Motor neuron (in vitro differentiated cells): ENCODE results near the gene PREX1. TPM values are rescaled to one million over a fixed set of nuclear protein-coding genes. Genes with fewer than 3 reads are reported as not detected.

Experiments
- ATAC-seq, 8 experiments: fragments of 200-7000 bp; cut with Tn5 transposase; replicated peaks in 6 of 8; 2 replicates each; pipeline ENCODE4 v1.8.0; 2021; ENCODE audit warnings: mild to moderate bottlenecking in 8 of 8, moderate library complexity in 8 of 8
- H3K27ac ChIP-seq, 2 donors: fragments of 250-450 bp; sonication (Bioruptor Pico); 2 replicates each; pipeline ENCODE4 v1.9.0; 2021; ENCODE audit warnings: antibody characterized with exemption in 2 of 2, mild to moderate bottlenecking in 2 of 2, moderate library complexity in 1 of 2
- H3K4me1 ChIP-seq, 2 donors: fragments of 250-450 bp; sonication (Bioruptor Pico); replicated peaks in 1 of 2; 2 replicates each; pipeline ENCODE4 v1.6.1; 2021; ENCODE audit warnings: antibody characterized with exemption in 2 of 2, mild to moderate bottlenecking in 2 of 2, moderate library complexity in 1 of 2
- H3K4me3 ChIP-seq, 5 donors: fragments of 250-450 bp; sonication (Bioruptor Pico); 2 replicates each; pipeline ENCODE4 v1.9.0; 2021; ENCODE audit warnings: antibody characterized with exemption in 5 of 5, mild to moderate bottlenecking in 5 of 5, moderate library complexity in 4 of 5
- WGBS, 10 experiments: fragments of 450-650 bp; shearing (Covaris generic); methylation state at CpG; one replicate each; pipeline ENCODE4 v1.0.0; 2022; 5-methylcytosine and 5-hydroxymethylcytosine counted together
- in situ Hi-C, 9 experiments: fragments of 400-800 bp; cut with MboI; loops; one replicate each; pipeline ENCODE4 v1.15.0; 2021; ENCODE audit warnings: low sequenced_read_pairs in 9 of 9, low pct_unique_long_range_greater_than_20kb in 2 of 9; ENCODE audit not compliant: unreplicated experiment in 9 of 9
- total RNA-seq, 8 experiments: library from RNA; unstranded; fragments of 300-600 nt; gene quantifications; 2 replicates each; pipeline versions ENCODE4 v1.2.3 to v1.2.4, GENCODE V29; 2022

PREX1 gene
- total RNA-seq, 8 experiments from 2014 or later, result 10.1 to 54.9 (median 27.0) TPM

DNA sequence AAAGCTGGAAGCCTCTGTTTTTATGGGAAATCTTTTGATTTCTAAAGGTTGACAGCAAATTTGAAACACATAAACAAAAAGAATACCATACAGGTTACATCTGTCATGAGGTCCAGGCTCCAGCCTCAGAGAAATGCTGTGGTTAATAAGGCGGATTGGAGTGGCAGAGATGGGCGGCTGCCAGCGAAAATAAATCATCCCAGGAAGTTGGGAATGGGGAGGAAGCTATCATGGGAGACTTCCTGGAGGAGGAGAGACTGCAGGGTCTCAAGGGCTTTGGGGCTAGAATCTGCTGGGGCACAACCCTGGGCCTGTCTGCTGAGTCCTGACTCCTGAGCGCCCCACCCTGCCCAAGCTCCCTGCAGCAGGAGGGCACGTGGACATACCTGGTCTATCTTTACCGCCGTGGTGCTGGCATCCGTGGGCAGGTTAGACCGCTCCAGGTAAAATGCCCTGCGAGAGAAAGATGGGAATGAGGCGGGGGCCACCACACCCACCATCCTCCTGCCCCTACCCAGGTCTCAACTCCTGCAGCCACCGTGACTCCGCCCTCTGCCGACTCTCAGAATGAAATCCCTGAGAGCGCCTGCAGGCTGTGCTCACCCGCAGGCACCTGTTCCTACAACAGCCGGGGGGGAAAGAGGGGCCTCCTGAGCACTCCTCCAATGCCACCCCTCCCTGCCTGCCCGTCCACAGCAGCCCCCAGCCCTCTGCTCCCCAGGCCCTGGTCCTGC, 197.3 kb downstream of the PREX1 start:
- no peaks in the 10 kb centered on the region for H3K4me1 ChIP-seq
- ATAC-seq, result peak in 1 of 8 experiments; percentile 19
- WGBS, 10 experiments, result 85 to 100% (median 94%) methylated on average over 3 to 6 of the region's 18 CpGs; no CpG with 5 or more reads in 4 of the 10 experiments
- in situ Hi-C loops, result no loop called here
- H3K4me3 ChIP-seq, result no peak overlapping the region
- no peak overlapping the region for H3K27ac ChIP-seq

DNA sequence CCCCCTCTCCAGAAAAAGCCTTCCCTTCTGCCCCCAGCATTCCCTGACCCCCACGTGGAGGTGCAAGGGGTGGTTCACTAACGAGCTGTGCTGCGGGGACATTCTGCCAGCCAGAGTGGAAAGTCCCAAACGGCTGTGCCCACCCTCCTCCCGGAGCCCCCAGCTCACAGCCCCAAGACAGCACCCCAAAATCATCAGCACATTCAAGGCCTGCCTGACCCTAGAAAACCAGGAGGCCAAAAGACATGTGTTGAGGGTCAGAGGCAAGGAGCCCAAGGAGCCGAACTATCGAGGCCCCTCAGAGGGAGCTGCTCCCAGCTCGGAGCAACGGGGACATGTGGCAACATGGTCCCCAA, 197.9 kb downstream of the PREX1 start:
- in situ Hi-C loops, result no loop called here
- Histone ChIP-seq H3K27ac (no peak overlapping the region), H3K4me1 (no peaks in the 10 kb centered on the region), H3K4me3 (no peak overlapping the region)
- 73 to 100% (median 100%) methylated on average over 1 to 4 of the region's 9 CpGs; no CpG with 5 or more reads in 3 of the 10 experiments for WGBS, 10 experiments
- ATAC-seq, result no peak

DNA sequence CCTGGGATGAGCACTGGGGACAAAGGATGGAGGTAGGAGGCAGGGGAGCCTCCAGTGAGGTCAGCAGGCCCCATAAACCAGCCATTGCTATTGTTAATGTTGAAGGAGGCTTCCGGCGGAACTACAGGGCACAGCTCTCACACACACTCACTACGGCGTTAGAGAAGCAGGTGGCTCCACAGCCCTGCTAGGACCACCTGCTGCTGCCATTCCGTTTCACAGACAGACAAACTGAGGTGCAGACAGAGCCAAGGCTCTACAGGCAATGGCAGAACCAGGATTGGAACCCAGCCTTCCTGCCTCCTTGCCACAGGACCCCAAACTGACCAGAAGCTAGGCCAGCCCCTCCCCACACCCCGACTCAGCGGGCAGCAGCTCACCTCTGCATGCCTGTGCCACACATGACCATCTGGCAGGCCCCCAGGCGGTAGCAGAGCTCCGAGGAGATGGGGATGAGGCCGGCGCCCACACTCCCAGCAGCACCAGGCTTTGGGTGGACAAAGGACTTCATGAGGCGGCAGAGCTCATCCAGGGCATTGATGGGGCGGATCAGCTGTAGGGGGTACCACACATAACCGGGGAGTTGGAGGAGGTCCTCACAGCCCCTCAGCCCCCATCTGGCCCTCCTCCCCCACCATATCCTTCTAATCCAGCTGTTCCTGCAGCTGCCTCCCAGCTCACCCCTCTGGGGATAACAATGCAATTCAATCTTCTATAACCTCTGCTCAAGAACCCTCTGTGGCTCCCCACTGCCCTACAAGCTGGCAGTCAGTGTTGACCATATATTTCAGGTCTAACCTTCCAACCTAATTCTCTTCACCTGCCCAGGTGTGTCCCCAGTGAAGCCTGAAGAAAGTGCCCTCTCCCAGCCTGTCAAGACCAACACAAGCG, 198.5 kb downstream of the PREX1 start:
- Histone ChIP-seq H3K4me3 (no peak overlapping the region), H3K4me1 (no peaks in the 10 kb centered on the region), H3K27ac (no peak overlapping the region)
- in situ Hi-C loops, result no loop called here
- ATAC-seq, result no peak
- WGBS, 10 experiments, result 57 to 100% (median 93%) methylated on average over 1 to 6 of the region's 15 CpGs; no CpG with 5 or more reads in 4 of the 10 experiments

DNA sequence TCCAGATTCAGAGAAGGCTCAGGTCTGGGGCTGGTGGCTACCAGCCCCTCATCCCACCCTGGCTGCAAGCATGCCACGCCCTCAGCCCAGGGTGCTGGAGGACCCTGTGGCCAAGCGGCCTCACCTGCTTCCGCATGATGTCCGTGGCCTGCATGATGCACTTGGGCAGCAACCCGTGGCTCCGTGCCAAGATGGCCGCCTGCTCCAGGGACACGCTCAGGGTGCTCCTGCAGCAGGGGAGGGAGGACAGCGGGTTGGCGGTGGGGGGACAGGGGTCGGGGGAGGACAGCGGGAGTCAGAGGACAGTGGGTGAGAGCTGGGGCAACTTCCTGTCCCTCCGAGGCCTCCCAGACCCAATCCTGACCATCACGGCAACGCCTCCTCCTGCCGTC, 200.1 kb downstream of the PREX1 start:
- peak in 1 of 8 experiments; percentile 12 for ATAC-seq
- H3K4me1 ChIP-seq, result no peaks in the 10 kb centered on the region
- no peak overlapping the region for H3K4me3 ChIP-seq
- no CpG with 5 or more reads among the region's 16 CpGs for WGBS, 10 experiments
- H3K27ac ChIP-seq, result no peak overlapping the region
- in situ Hi-C loops, result no loop called here

DNA sequence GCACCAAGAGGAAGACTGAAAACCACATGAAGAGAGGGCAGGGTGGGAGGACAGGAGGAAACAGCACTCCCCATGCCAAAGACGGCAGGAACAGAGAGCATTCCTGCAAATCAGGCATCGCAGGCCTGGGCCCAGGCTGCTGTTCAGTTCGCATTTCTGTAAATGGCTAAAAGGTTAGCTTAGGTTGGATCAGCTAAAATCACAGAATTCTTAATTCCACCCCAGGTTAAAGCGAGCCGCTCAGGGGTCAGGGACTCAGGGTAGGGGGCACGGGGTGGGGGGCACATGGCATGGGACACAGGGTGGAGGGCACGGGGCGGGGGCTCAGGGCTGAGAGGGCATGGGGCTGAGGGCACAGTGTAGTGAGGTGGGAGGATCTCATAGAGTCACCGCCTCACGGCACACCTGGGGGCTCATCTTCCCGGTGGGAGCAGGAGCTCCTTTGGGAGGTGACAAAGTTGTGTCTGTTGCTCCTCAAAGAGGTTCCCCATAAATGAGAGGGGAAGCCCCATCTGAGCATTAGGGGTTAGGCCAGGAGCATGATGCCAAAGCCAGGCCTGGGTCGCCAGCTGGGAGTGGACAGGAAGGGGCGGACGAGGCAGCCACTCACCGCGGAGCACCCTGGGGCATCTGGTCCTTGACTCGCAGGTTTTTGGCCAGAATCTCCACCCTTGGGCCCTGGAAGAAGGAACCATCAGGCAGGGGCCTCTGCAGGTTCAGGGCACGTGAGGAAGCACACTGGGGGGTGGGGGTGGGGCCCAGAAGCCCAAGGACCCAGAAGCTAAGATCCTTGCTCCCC, 200.7 kb downstream of the PREX1 start:
- WGBS, 10 experiments, result 42 to 87% (median 73%) methylated on average over 2 to 6 of the region's 18 CpGs; no CpG with 5 or more reads in 5 of the 10 experiments
- in situ Hi-C loops, result no loop called here
- no peak overlapping the region for H3K27ac ChIP-seq
- no peak overlapping the region for H3K4me3 ChIP-seq
- H3K4me1 ChIP-seq, result no peaks in the 10 kb centered on the region
- ATAC-seq, result no peak

DNA sequence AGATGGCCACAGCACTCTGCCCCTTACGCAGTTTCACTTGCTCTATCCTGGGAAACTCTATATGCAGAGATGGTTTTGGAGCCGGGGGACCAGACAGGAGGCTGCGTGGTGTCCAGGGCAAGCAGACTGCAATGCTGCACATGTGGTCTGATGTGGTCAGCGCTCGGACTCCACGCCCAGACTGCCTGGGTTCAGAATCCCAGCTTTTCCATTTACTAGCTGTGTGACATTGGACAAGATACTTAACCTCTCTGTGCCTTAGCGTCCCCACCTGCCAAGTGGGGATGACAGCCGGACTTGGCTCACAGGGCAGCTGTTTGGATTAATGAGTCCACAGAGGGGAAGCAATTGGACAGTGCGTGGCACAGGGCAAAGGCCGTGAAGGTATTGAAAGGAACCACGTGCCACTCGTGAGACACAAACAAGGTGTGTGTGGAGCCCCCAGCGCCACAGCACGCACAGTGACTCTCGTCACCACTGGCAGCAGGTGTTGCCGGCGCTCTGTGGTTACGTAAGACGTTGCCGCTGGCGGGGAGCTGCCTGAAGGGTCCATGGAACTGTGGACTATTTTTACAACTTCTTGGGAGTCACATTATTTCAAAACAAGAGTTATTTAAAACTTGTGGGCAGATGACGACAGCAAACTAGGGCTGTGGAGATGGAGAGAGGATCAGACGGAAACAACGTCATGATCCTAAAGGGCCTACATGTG, 201.4 kb downstream of the PREX1 start:
- no peak overlapping the region for H3K4me3 ChIP-seq
- WGBS, 10 experiments, result 40 to 100% (median 93%) methylated on average over 1 to 20 of the region's 24 CpGs
- ATAC-seq, result no peak
- H3K27ac ChIP-seq, result no peak overlapping the region
- H3K4me1 ChIP-seq, result no peaks in the 10 kb centered on the region
- in situ Hi-C loops, result no loop called here

DNA sequence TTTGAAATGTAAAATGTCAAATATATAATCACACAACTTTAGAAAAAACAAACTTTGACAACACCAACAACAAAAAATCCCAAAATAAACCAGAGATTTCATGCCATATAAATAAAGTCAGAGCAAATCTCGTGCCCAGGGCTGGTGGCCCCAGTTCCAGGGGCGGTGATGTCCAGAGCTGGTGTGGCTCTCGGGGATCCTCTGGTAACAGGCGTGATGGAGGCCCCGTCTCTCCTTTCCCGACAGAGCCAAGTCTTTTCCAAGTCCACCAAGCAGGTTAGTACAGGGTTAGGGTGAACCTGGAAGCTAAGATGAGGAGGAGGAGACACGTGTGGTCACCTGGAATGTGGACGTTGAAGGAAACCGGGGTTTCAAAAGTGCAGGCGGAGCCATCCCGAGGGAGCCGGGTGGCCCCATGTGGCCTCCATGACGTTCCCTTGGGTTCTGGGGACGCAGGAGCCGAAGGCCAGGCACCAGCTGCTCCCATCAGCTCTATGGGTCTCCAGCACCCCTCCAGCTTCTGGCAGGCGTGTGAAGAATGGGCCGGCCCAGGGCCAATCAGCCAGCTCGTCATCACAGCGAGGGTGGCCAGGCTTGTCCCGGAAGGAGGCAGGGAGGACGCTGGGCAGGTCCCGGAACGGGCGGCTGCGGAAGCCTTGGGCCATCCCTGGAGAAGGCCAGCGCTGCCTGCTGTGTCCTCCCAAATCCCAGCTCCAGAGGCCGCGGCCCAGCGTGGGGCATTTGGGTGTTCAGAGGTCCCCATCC, 202.5 kb downstream of the PREX1 start:
- in situ Hi-C loops, result no loop called here
- peaks cover under 1 to 4% of the 10 kb centered on the region in 2 donors for H3K4me1 ChIP-seq
- no peak overlapping the region for H3K27ac ChIP-seq
- ATAC-seq, result no peak
- H3K4me3 ChIP-seq, result no peak overlapping the region
- WGBS, 10 experiments, result 59 to 100% (median 90%) methylated on average over 1 to 15 of the region's 29 CpGs; no CpG with 5 or more reads in 3 of the 10 experiments

DNA sequence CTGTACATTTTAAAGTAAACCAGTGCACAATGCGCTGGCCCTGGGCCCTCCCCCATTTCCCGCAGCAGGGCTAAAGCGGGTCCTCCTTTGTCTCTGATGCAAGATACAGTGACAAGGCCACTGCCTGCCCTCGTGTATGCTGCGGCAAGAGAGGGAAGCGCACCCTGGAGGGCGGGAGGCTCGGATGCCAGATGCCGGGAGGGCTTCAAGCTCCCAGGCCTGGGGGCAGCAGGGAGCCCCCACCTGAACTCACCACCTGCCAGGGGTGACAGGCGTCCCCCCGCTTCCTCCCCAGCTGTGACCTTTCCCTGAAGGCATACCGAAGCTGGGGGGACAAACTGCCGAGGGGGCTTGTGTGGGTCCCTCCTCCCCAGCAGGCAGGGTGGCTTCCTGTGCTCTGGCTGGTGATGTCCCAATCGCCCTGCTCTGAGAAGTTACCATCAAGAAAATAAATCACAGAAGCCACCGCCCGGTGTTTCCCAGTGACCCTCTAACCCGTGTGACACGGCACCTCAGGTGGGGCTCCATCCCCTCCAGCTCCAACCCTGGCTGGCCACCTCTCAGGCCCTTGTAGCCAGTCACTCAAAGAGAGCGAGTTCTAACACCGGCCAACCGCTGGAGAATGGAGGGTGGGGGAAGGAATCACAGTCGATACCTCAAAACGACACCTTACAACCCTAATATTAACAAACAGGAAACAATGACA, 203.3 kb downstream of the PREX1 start:
- H3K4me3 ChIP-seq, result no peak overlapping the region
- WGBS, 10 experiments, result 75 to 100% (median 92%) methylated on average over 1 to 8 of the region's 23 CpGs; no CpG with 5 or more reads in 2 of the 10 experiments
- in situ Hi-C loops, result loop anchor here in 8 of 9 experiments (5.0 to 25.0 kb wide), 9 partner anchors 312 to 962 kb away; partner anchors contain the start of gene SULF2 (in 6 of the 8)
- H3K27ac ChIP-seq, result no peak overlapping the region
- H3K4me1 ChIP-seq, result peaks cover 4 to 9% of the 10 kb centered on the region in 2 donors
- no peak for ATAC-seq

DNA sequence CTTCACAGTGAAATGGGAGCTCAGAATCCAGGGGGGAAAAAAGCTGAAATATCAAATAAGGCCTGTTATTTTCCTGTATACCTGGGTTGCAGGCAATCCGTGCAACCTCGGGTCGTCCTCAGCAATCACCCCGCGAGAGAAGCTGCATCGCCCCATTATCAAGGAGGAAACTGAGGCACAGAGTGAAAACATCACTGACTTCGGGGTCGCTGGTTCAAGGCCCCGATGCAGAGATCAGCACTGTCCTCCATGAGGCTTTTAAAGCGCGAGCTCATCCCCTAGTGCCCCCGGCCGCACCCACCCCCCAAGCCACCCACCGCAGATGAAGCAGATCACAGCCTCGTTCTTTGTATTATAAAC, 203.9 kb downstream of the PREX1 start:
- no peak for ATAC-seq
- peaks cover 4 to 9% of the 10 kb centered on the region in 2 donors for H3K4me1 ChIP-seq
- in situ Hi-C loops, result loop anchor here in 8 of 9 experiments (5.0 to 25.0 kb wide), 9 partner anchors 312 to 962 kb away; partner anchors contain the start of gene SULF2 (in 6 of the 8)
- H3K4me3 ChIP-seq, result no peak overlapping the region
- H3K27ac ChIP-seq, result no peak overlapping the region
- 87 to 100% (median 90%) methylated on average over 2 to 8 of the region's 15 CpGs; no CpG with 5 or more reads in 5 of the 10 experiments for WGBS, 10 experiments

DNA sequence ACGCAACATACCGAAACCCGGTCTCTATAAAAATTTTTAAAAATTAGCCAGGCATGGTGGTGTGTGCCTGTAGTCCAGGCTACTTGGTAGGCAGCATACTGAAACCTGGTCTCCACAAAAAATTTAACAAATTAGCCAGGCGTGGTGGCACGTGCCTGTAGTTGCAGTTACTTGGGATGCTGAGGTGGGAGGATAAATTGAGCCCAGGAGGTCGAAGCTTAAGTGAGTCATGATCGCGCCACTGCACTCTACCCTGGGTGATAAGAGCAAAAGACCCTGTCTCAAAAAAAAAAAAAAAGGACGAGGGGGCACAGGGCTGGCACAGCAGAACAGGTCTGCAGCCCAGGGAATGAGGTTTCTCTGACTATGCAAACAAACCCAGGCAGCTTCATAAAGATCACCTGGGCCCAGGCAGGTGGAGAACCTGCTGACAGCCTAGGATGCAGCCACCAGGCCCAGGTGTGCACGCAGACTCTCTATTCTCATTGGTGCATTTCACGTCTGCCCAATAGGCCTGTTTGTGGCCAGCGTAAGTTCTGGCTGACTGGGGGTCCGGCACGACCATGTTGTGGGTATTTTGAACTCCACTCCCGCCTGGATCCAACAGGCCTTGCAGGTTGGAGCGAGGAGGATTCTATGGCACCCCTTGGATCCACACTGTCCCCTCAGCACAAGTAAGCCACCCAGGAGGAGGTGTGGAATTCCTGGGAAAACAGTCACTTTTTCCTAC, 204.5 kb downstream of the PREX1 start:
- no peak overlapping the region for H3K27ac ChIP-seq
- H3K4me3 ChIP-seq, result no peak overlapping the region
- 69 to 100% (median 89%) methylated on average over 1 to 11 of the region's 16 CpGs for WGBS, 10 experiments
- no peak for ATAC-seq
- H3K4me1 ChIP-seq, result peaks cover 4 to 9% of the 10 kb centered on the region in 2 donors
- in situ Hi-C loops, result loop anchor here in 8 of 9 experiments (5.0 to 25.0 kb wide), 9 partner anchors 311 to 961 kb away; partner anchors contain the start of gene SULF2 (in 6 of the 8)

DNA sequence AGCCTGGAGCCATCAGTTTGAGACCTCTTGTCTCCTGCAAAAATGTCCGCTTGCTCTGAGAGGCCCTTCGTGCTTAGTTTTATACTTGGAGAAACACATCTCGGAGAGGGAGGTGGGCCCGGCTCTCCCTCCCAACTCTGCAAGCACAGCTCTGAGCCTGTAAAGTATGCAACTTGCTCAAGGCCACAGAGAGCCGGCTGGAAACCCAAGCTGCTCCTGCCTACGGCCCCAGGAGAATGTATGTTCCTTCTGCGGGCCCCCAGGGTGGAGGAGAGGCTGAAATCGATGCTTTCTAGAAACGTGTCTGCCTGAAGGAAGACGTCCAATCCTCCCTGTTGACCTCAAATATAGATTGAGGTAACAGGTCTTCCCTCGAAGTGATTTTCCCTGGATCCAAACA, 205.4 kb downstream of the PREX1 start:
- in situ Hi-C loops, result loop anchor here in 8 of 9 experiments (5.0 to 25.0 kb wide), 9 partner anchors 310 to 960 kb away; partner anchors contain the start of gene SULF2 (in 6 of the 8)
- H3K4me1 ChIP-seq, result peaks cover 4 to 9% of the 10 kb centered on the region in 2 donors
- 45 to 100% (median 78%) methylated on average over 1 to 9 of the region's 11 CpGs for WGBS, 10 experiments
- no peak for ATAC-seq
- H3K27ac ChIP-seq, result no peak overlapping the region
- H3K4me3 ChIP-seq, result no peak overlapping the region
